IgD-negative memory B cell (primary cell): Measurements from ENCODE around the gene ELMOD1. TPM values are rescaled to one million over a fixed set of nuclear protein-coding genes. Genes with fewer than 3 reads are reported as not detected.

Experiments
- H3K27ac Mint-ChIP-seq, 3 donors: one replicate each; pipeline ENCODE4 v1.8.0; 2020 to 2022; ENCODE audit warnings: mild to moderate bottlenecking in 3 of 3, mixed read lengths in 3 of 3, moderate library complexity in 1 of 3
- H3K27me3 Mint-ChIP-seq: one replicate; pipeline ENCODE4 v1.8.0; 2021; ENCODE audit warnings: mixed read lengths
- H3K36me3 Mint-ChIP-seq: one replicate; pipeline ENCODE4 v1.8.0; 2020; ENCODE audit warnings: mild to moderate bottlenecking, mixed read lengths
- H3K4me1 Mint-ChIP-seq, 3 donors: one replicate each; pipeline ENCODE4 v1.8.0; 2020 to 2022; ENCODE audit warnings: mixed read lengths in 3 of 3, mild to moderate bottlenecking in 1 of 3
- H3K4me3 Mint-ChIP-seq, 4 donors: one replicate each; pipeline ENCODE4 v1.8.0; 2020 to 2022; ENCODE audit warnings: mild to moderate bottlenecking in 4 of 4, mixed read lengths in 4 of 4, moderate library complexity in 3 of 4
- H3K9me3 Mint-ChIP-seq, 3 donors: one replicate each; pipeline ENCODE4 v1.8.0; 2020 to 2021; ENCODE audit warnings: mixed read lengths in 3 of 3, mild to moderate bottlenecking in 1 of 3
- polyA plus RNA-seq: library from polyadenylated mRNA; unstranded; fragments of 300-500 nt; fragmentation: Illumina TruSeq; gene quantifications from one replicate; pipeline ENCODE4 v1.2.3, GENCODE V29; 2021

ELMOD1 gene
- polyA plus RNA-seq, 1 donor from 2014 or later: not detected

DNA sequence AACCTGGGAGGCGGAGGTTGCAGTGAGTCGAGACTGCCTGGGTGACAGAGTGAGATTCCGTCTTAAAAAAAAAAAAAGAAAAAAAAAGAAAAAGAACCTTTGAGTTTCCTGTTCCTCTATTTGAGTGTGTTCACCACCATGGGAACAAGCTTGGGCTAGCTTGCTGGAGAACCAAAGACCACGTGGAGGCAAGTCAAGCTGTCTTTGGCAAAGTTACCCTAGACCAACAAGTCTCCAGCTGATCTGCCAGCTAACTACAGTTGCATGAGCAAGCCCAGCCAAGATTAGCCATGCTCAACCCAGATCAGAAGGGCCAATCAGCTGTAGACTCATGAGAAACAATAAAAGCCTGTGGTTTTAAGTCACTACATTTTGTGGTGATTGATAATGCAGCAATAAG, 91.2 kb downstream of the ELMOD1 start:
- peaks cover 2% of the 10 kb centered on the region for H3K27me3 Mint-ChIP-seq
- no peak overlapping the region for H3K27ac Mint-ChIP-seq
- no peaks in the 10 kb centered on the region for H3K9me3 Mint-ChIP-seq
- H3K4me1 Mint-ChIP-seq: peaks cover 0 to 2% (median 0%) of the 10 kb centered on the region in 3 donors
- H3K4me3 Mint-ChIP-seq: no peak overlapping the region
- H3K36me3 Mint-ChIP-seq: no peaks in the 10 kb centered on the region

DNA sequence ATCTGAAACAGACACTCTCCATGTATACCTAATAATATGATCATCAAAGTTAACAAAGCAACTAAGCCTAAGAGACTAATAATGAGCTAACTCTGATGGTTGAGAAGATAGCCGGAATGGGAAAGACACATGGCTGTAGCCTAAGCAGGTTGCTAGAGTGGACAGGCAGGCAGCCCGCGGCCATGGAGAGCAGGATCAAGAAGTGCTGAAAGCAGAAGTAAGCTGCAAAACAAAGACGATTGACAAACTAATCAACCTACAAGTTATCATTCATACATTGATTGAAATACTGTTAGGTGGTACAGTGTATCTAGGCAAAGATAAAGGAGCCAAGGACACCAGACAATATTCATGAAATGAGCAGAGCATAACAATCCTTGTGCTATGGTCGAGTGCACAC, 91.6 kb downstream of the ELMOD1 start:
- peaks cover 0 to 2% (median 0%) of the 10 kb centered on the region in 3 donors for H3K4me1 Mint-ChIP-seq
- H3K27me3 Mint-ChIP-seq: peaks cover 2% of the 10 kb centered on the region
- H3K9me3 Mint-ChIP-seq: no peaks in the 10 kb centered on the region
- no peaks in the 10 kb centered on the region for H3K36me3 Mint-ChIP-seq
- no peak overlapping the region for H3K27ac Mint-ChIP-seq
- H3K4me3 Mint-ChIP-seq: no peak overlapping the region

DNA sequence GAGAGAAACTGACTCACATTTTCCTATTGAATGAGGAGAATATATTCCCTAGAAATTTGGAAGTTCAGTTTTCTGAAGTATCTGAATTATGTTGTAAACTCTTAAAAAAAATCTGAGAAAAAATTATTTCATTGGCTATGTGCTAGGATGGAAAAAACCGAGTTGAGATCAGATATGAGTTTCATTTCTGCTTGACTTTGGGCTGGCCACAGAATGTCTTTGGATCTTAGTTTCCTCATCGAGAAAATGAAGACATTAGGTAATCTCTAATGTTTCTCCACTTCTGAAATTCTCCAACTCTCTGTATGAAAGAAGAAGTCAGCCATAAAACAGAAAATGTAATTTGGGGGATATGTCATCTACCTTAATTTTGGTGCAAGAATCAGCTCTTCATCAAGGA, 92.1 kb downstream of the ELMOD1 start:
- Mint-ChIP-seq H3K27me3 (peaks cover 2% of the 10 kb centered on the region), H3K36me3 (no peaks in the 10 kb centered on the region), H3K27ac (no peak overlapping the region), H3K4me1 (peaks cover 0 to 2% (median 0%) of the 10 kb centered on the region in 3 donors), H3K9me3 (no peaks in the 10 kb centered on the region), H3K4me3 (no peak overlapping the region)

DNA sequence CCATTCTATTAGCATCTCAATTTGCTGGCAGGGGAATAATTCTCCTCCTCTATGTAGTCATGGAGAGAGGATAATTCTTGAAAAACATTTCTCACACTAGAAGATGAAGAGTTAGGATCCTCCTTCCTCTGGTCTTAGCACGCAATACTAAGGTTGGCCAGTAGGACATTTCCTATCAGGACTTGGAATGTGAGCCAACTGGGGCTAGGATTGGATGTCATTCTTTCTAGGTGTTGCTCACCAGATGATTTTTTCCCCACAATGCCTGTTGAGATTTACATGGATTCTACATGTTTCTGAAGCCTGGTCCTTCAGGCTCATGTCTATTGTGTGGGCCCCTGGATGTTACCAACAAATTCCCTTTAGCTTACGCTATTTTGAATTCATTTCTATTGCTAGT, 92.9 kb downstream of the ELMOD1 start:
- Mint-ChIP-seq H3K27me3 (peaks cover 2% of the 10 kb centered on the region), H3K36me3 (no peaks in the 10 kb centered on the region), H3K4me1 (peaks cover 0 to 2% (median 0%) of the 10 kb centered on the region in 3 donors), H3K4me3 (no peak overlapping the region), H3K9me3 (no peaks in the 10 kb centered on the region), H3K27ac (no peak overlapping the region)

DNA sequence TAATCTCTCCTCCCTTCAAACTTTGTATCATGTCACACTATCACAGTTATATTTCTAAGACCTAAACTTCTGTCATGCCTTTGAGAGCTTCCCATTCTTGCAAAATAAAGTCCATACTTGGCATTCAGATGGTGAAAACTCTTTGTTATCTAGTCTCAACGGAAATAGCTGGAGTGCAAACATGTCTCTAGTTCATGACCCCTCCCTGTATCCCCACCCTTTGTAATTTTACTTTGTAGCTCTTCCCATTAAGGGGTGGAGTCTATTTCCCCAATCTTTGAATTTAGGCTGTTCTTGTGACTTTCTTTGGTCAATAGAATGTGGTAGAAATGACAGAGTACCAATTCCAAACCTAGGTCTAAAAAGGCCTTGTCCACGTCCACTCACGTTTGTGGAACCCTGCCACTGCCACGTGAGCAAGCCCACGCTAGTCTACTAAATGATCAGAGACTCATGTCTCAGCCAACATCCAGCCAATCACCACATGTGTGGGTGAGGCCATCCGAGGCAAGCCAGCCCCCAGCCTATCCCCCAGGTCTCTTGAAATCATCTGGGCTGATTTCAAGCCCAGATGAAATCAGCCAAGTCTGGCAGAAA, 97.5 kb downstream of the ELMOD1 start:
- H3K27me3 Mint-ChIP-seq: peaks cover 10% of the 10 kb centered on the region
- H3K9me3 Mint-ChIP-seq: no peaks in the 10 kb centered on the region
- H3K4me3 Mint-ChIP-seq: no peak overlapping the region
- H3K27ac Mint-ChIP-seq: peak overlapping the region in 1 of 3 donors; percentile 34
- no peaks in the 10 kb centered on the region for H3K36me3 Mint-ChIP-seq
- H3K4me1 Mint-ChIP-seq: peaks cover 0 to 4% (median 0%) of the 10 kb centered on the region in 3 donors

DNA sequence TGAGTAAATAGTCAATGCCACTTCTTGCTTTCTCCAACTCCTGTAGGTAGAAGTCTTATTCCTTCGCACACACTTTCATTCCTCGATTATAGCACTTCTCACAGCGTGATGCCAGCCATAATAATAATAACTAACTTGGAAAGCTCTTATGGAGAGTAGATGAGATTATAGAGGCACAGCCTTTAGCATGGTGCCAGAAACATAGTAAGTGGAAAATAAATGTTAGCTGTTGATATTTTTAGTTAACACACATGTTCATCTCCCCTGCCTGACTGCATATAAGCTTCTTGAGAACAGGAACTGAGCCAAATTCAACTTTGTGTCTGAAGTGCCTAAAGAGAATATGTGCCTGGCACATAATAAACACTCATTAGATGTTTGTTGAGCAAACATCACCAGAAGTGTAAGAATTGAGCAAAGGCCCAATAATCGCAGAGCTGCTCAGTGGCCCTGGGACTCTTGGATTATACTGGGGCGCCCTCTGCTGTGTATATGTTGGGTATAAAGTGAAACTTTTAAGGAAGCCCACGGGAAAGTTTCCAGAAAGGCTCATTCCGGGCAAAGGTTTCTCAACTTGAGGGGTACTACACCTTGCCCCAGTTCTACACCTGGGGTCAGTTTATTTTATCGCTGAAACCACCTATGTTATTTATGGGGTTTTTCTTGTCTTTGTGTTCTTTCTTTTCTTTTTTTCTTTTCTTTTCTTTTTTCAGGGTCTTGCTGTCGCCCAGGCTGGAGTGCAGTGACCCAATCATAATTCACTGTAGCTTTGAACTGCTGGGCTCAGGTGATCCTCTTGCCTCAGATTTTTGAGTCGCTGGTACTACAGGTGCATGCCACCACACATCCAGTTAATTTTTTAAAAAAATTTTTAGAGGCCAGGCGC, 98.6 kb downstream of the ELMOD1 start:
- no peaks in the 10 kb centered on the region for H3K36me3 Mint-ChIP-seq
- no peak overlapping the region for H3K4me3 Mint-ChIP-seq
- no peaks in the 10 kb centered on the region for H3K9me3 Mint-ChIP-seq
- peaks cover 0 to 4% (median 0%) of the 10 kb centered on the region in 3 donors for H3K4me1 Mint-ChIP-seq
- H3K27ac Mint-ChIP-seq: no peak overlapping the region
- peaks cover 10% of the 10 kb centered on the region for H3K27me3 Mint-ChIP-seq

DNA sequence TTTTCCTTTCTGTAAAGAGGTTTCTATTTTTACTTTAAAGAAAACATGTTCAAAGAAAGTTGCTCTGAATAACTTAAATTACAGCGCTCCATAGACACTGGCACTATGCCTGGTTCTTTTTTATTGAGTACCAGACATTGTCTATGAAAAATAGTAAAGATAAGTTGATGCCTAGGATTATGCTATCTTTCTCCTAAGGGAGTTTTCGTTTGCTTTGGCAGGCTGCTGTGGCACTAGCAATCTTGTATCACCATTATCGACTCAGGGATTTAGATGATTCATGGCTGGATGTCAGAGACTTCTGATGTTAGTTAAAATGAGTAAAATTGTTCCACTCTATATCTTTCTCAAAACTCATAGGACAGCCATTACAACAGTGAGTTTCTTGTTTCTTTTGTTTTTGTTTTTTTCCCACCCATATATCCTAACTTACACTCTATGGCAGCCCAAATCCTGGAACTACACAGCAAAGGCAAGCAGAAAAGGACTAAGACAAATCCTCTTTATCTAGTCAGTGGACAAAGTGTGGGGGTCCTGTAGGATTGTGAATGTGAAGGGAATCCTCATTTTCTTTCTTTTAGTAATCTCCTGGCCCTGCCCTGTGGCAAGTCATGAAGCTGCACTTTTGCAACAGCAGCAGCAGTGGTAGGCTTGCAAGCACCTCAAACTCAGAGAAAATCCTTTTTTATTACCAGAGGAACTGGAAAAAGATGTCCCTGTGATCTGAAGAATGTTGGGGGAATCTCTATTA, 100.2 kb downstream of the ELMOD1 start:
- H3K9me3 Mint-ChIP-seq: no peaks in the 10 kb centered on the region
- peaks cover 0 to 4% (median 0%) of the 10 kb centered on the region in 3 donors for H3K4me1 Mint-ChIP-seq
- no peaks in the 10 kb centered on the region for H3K36me3 Mint-ChIP-seq
- peaks cover 13% of the 10 kb centered on the region for H3K27me3 Mint-ChIP-seq
- H3K27ac Mint-ChIP-seq: no peak overlapping the region
- H3K4me3 Mint-ChIP-seq: no peak overlapping the region

DNA sequence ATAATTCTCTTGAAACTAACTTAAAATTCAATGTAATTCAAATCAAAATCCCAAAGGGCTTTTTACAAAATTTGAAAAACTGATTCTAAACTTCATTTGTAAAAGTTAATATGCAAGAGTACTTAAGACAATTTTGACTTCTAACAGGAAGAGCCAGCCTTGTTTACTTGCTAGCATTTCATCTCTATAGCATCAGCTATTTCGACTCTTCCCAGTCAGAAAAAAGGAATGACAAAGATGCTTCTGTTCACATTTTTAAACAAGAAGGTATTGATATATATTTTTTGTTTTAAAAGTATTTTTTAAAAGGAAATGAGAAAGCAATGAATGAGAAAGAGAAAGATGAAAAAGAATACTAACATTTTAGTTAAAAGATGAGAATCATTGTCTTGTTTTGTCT, 104.5 kb downstream of the ELMOD1 start:
- Mint-ChIP-seq H3K27ac (no peak overlapping the region), H3K27me3 (peaks cover 11% of the 10 kb centered on the region)

DNA sequence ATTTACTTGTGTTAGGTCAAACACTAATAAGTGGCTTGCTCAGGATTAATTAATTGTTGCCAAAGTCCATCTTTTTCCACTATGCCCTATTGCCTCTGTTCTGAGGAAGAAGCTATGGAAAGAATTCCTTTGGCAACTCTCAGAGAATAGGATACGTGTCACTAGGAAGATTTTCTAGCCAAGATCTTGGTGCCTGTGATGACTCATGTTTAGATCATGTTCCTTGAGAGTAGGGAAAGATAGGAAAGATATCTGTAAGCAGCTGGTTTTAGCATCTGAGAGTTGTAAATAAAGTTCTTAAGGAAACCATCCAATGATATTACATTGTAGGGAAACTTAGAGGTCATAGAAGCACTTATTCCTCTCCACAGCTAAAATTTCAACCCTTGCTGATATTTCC, 105.2 kb downstream of the ELMOD1 start:
- no peaks in the 10 kb centered on the region for H3K36me3 Mint-ChIP-seq
- H3K27ac Mint-ChIP-seq: no peak overlapping the region
- peaks cover 12% of the 10 kb centered on the region for H3K27me3 Mint-ChIP-seq
- H3K4me1 Mint-ChIP-seq: no peaks in the 10 kb centered on the region
- no peaks in the 10 kb centered on the region for H3K9me3 Mint-ChIP-seq
- no peak overlapping the region for H3K4me3 Mint-ChIP-seq

More for the DNA sequence above, 104.5 kb downstream of the ELMOD1 start:
- Mint-ChIP-seq H3K4me1 (no peaks in the 10 kb centered on the region), H3K4me3 (no peak overlapping the region), H3K36me3 (no peaks in the 10 kb centered on the region), H3K9me3 (no peaks in the 10 kb centered on the region)

DNA sequence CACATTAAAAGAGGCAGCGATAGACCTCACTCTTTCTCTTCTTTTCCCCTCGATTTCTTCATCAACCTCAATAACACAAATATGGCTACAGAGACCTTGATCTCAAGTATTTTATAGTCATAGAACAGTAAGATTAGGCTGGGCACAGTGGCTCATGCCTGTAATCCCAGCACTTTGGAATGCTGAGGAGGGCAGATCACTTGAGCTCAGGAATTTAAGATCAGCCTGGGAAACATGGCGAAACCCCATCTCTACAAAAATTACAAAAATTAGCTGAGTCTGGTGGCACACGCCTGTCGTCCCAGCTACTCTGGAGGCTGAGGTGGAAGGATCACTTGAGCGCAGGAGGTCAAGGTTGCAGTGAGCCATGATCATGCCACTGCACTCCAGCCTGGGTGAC, 106.3 kb downstream of the ELMOD1 start:
- H3K27me3 Mint-ChIP-seq: peaks cover 10% of the 10 kb centered on the region
- H3K9me3 Mint-ChIP-seq: no peaks in the 10 kb centered on the region
- no peak overlapping the region for H3K4me3 Mint-ChIP-seq
- no peaks in the 10 kb centered on the region for H3K36me3 Mint-ChIP-seq
- H3K4me1 Mint-ChIP-seq: no peaks in the 10 kb centered on the region
- H3K27ac Mint-ChIP-seq: no peak overlapping the region

DNA sequence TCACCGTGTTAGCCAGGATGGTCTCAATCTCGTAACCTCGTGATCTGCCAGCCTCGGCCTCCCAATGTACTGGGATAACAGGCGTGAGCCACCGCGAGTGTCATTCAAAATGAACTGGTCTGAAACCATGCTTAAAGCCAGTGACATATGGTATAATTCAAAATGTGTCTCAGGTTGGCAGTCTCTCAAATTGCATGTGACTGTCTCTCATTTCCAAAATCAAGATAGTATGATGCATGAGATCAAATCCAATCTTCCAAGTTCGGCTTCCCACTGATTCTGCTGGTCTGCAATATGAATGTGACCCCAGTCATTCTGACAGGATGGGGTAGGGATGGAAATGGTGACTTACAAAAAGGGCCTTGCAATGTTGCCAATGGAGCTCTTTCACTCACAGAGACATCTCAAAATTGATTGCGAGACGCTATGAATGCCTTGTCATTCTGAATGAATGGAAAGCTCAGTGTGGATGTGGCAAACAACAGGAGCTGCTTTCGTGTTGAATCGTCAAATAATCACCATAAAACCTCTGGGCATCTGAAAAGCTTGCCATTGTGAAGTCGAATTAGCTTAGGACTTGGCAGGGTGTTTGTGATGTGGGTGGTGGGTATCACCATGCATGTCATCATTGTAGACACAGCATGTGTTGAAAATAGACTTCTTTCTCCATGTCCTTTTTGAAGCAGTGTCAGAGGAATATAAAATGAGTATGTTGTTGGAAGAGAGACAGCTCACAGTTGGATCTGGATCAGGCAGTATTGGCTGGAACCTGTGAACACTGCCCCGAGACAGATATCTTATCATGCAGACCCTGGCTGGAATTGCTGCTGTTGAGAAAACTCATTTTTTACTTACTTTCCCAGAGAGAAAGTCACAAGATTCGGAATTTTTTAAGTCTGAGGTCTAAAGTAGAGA, 108.7 kb downstream of the ELMOD1 start:
- Mint-ChIP-seq H3K4me1 (no peaks in the 10 kb centered on the region), H3K9me3 (no peaks in the 10 kb centered on the region), H3K36me3 (no peaks in the 10 kb centered on the region), H3K27ac (no peak overlapping the region), H3K4me3 (no peak overlapping the region), H3K27me3 (peaks cover 12% of the 10 kb centered on the region)

DNA sequence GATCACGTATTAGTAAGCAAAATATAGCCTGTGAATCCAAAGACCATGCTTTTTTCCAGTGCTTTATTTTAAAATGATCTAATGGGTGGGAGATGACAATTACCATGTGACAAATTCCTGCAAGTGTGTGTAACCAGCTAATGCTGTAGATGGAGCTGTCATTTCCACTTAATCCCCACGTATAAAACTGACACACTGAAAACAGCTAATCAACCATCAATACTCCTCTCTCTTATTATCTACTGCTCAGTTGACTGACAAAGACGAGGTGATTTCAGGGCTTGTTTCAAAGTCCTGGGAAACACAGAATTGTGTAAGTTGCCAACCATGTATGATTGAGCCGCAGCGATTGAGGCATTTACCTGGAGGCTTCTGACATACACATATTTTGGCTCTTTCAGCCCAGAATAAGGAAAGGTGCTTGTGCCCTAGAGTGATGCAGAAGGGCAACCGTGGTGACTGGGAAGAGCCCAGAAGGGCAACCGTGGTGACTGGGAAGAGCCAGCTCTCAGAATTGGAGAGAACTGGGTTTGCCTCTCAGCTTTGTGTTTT, 111.2 kb downstream of the ELMOD1 start:
- no peak overlapping the region for H3K27ac Mint-ChIP-seq
- peaks cover 10% of the 10 kb centered on the region for H3K27me3 Mint-ChIP-seq
- no peaks in the 10 kb centered on the region for H3K36me3 Mint-ChIP-seq
- H3K9me3 Mint-ChIP-seq: no peaks in the 10 kb centered on the region
- no peaks in the 10 kb centered on the region for H3K4me1 Mint-ChIP-seq
- H3K4me3 Mint-ChIP-seq: no peak overlapping the region

DNA sequence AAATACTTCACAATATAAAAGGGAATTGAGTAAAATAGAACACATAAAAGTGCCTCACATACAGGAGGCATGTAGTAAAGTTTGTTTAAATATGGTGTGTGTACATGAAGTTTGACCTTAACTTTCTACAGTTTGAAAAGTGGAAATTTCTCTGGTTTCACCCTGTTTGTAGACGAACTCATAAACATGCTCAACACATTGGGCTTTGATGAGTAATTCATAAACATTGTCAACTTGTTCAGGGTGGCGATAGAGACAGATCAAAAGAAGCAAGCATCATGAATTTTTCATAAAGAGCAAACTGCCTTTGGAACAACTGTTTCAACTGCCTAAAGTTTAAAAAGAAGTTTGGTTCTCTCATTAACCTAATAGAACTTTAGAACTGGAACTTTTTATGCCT, 111.8 kb downstream of the ELMOD1 start:
- Mint-ChIP-seq H3K4me3 (no peak overlapping the region), H3K4me1 (no peaks in the 10 kb centered on the region), H3K27ac (no peak overlapping the region), H3K9me3 (no peaks in the 10 kb centered on the region), H3K27me3 (peaks cover 13% of the 10 kb centered on the region), H3K36me3 (no peaks in the 10 kb centered on the region)

DNA sequence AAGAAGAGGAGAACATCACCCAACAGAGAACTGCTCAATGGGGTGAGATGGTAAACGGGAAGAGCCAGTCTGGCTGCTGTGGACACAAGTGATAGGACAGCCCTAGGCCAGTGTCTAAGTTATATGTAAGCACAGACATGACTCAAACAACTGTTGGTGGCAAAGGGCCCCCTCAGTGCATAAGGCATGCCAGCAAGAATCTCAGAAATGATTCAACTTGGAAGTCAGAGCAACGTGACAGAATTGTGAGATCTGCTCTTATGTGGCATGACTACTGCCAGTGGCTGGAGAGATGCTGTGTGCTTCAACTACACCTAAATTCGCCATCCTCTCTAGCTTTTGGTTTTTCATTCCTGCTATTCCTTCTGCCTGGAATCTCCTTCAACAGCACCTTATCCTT, 113.5 kb downstream of the ELMOD1 start:
- H3K27me3 Mint-ChIP-seq: peaks cover 17% of the 10 kb centered on the region
- H3K4me3 Mint-ChIP-seq: no peak overlapping the region
- H3K36me3 Mint-ChIP-seq: no peaks in the 10 kb centered on the region
- H3K9me3 Mint-ChIP-seq: no peaks in the 10 kb centered on the region
- H3K27ac Mint-ChIP-seq: no peak overlapping the region
- H3K4me1 Mint-ChIP-seq: no peaks in the 10 kb centered on the region
